C4-2B (cell line): ENCODE data around the gene TSGA10.

ENCODE experiments used
- ZFX ChIP-seq: fragments of 450-650 bp; IDR thresholded peaks from 2 replicates; pipeline ENCODE4 v1.6.1; 2017
- TF ChIP-seq, protein P1 (sequence below): fragments of 450-650 bp; conservative IDR thresholded peaks from 2 replicates; pipeline ENCODE4 v1.5.1; 2017; ENCODE audit warnings: mild to moderate bottlenecking

DNA sequence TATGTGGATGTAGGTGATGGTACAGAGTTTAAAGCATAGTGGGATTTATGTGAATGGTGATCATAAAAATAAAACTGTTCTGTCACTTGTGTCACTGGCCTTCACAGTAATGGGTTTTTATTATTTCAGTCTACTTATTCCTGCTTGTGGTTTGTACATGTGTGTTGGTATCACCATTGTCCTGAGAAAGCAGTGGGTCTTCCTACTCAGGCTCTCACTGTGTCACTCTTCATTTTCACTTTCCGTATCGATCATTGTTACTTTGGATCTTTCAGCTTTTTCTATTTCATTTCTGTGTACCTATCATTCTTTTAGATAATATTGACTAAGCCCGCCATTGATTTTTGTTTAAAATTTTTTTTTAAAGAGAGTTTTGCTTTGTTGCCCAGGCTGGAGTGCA is 33.6 kb upstream of the TSGA10 start:
- TF ChIP-seq, protein P1, sequence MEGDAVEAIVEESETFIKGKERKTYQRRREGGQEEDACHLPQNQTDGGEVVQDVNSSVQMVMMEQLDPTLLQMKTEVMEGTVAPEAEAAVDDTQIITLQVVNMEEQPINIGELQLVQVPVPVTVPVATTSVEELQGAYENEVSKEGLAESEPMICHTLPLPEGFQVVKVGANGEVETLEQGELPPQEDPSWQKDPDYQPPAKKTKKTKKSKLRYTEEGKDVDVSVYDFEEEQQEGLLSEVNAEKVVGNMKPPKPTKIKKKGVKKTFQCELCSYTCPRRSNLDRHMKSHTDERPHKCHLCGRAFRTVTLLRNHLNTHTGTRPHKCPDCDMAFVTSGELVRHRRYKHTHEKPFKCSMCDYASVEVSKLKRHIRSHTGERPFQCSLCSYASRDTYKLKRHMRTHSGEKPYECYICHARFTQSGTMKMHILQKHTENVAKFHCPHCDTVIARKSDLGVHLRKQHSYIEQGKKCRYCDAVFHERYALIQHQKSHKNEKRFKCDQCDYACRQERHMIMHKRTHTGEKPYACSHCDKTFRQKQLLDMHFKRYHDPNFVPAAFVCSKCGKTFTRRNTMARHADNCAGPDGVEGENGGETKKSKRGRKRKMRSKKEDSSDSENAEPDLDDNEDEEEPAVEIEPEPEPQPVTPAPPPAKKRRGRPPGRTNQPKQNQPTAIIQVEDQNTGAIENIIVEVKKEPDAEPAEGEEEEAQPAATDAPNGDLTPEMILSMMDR = no peak
- no peak for TF ChIP-seq ZFX
